Panc1 (cell line): ENCODE data around the gene MFSD6. TPM values are rescaled to one million over a fixed set of nuclear protein-coding genes. Genes with fewer than 3 reads are reported as not detected.

Experiments
- ATAC-seq: fragments of 200-7000 bp; cut with Tn5 transposase; 2 replicates; pipeline ENCODE4 v1.9.1; 2020; ENCODE audit warnings: mild to moderate bottlenecking, moderate library complexity
- BruUV-seq: library from RNA; stranded (reverse); fragments of 400-500 nt; replicated peaks from 2 replicates; lab custom pipeline; 2021; lab: Mats Ljungman, UMichigan
- CTCF ChIA-PET: fragments of 300-600 bp; sonication (Branson Sonifier 250); formaldehyde crosslinking; loops from one replicate; lab custom pipeline; 2022; ENCODE audit warnings: antibody characterized with exemption; lab: Charles Lee
- POLR2A ChIA-PET: fragments of 300-600 bp; sonication (Branson Sonifier 250); formaldehyde crosslinking; loops from one replicate; lab custom pipeline; 2022; ENCODE audit warnings: antibody characterized with exemption; lab: Charles Lee
- DNase-seq: peaks from one replicate; pipeline ENCODE4 v3.0.0-alpha.2; 2010; ENCODE audit warnings: low read depth, low spot score
- H3K27ac ChIP-seq: 2 replicates; pipeline ENCODE4 v1.5.1; 2011; ENCODE audit warnings: mild to moderate bottlenecking, low read length, inconsistent platforms
- H3K27me3 ChIP-seq: fragments of 200-500 bp; sonication (Bioruptor generic); 2 replicates; pipeline ENCODE4 v1.6.0; 2014; ENCODE audit warnings: low read length, inconsistent platforms; ENCODE audit not compliant: control insufficient read depth, insufficient read depth
- H3K36me3 ChIP-seq: fragments of 200-500 bp; sonication (Bioruptor generic); 2 replicates; pipeline ENCODE4 v1.5.1; 2014; ENCODE audit warnings: inconsistent platforms, mild to moderate bottlenecking, low read length, moderate library complexity; ENCODE audit not compliant: control insufficient read depth, insufficient read depth
- H3K4me1 ChIP-seq: 2 replicates; pipeline ENCODE4 v1.5.1; 2011; ENCODE audit warnings: inconsistent platforms, mild to moderate bottlenecking, low read length, moderate library complexity; ENCODE audit not compliant: control insufficient read depth, insufficient read depth
- H3K4me3 ChIP-seq, 2 experiments: 2 replicates each; pipeline ENCODE4 v1.5.1; 2011 to 2012; ENCODE audit warnings: low read depth in 2 of 2, low read length in 2 of 2, mild to moderate bottlenecking in 2 of 2, inconsistent platforms in 1 of 2, moderate library complexity in 1 of 2
- H3K9me3 ChIP-seq: fragments of 200-500 bp; sonication (Bioruptor generic); 2 replicates; pipeline ENCODE4 v1.5.1; 2014; ENCODE audit warnings: low read depth, mild to moderate bottlenecking, inconsistent platforms, low read length, moderate library complexity; ENCODE audit not compliant: control insufficient read depth, insufficient read depth
- CTCF ChIP-seq: fragments of 450-650 bp; IDR thresholded peaks from 2 replicates; pipeline ENCODE4 v1.5.1; 2017; ENCODE audit warnings: mild to moderate bottlenecking
- POLR2AphosphoS5 ChIP-seq: IDR thresholded peaks from 2 replicates; pipeline ENCODE4 v1.6.1; 2012; ENCODE audit warnings: mild to moderate bottlenecking, low read depth, low read length, moderate library complexity
- REST ChIP-seq, 2 experiments: IDR thresholded peaks; 2 replicates each; pipeline ENCODE4 v1.6.1; 2011 to 2012; ENCODE audit warnings: low read depth in 2 of 2, control low read depth in 1 of 2, low read length in 1 of 2, mild to moderate bottlenecking in 1 of 2, moderate library complexity in 1 of 2; ENCODE audit not compliant: insufficient read depth in 1 of 2
- SIN3A ChIP-seq: IDR thresholded peaks from 2 replicates; pipeline ENCODE4 v1.6.1; 2012; ENCODE audit warnings: low read depth, mild to moderate bottlenecking, low read length, moderate library complexity, borderline replicate concordance; ENCODE audit not compliant: insufficient read depth
- TCF7L2 ChIP-seq: IDR thresholded peaks from 2 replicates; pipeline ENCODE4 v1.6.1; 2011; ENCODE audit warnings: mild to moderate bottlenecking, low read depth, low read length, inconsistent platforms
- in situ Hi-C: cut with HindIII; loops from 2 replicates; pipeline ENCODE4 v1.10.0; 2016; ENCODE audit warnings: low sequenced_read_pairs, low pct_unique_long_range_greater_than_20kb
- intact Hi-C: fragments of 100-400 bp; cut with micrococcal nuclease; formaldehyde crosslinking; loops from one replicate; pipeline ENCODE4 v1.10.0; 2022; ENCODE audit not compliant: unreplicated experiment
- total RNA-seq: library from RNA; stranded (reverse); gene quantifications from one replicate; pipeline ENCODE4 v1.2.1, GENCODE V29; 2021; ENCODE audit not compliant: unreplicated experiment

The MFSD6 gene
- total RNA-seq, 1 experiment from 2014 or later, result 10.4 TPM

- no peaks in the 10 kb centered on the region for H3K36me3 ChIP-seq
- CTCF ChIA-PET, result no interaction called here
- H3K4me3 ChIP-seq, result no peak overlapping the region
- no peaks in the 10 kb centered on the region for H3K9me3 ChIP-seq
- intact Hi-C loops, result no loop called here
- POLR2A ChIA-PET, result no interaction called here
- DNase-seq (no peak), ATAC-seq (no peak)
- in situ Hi-C loops, result no loop called here
- no peaks in the 10 kb centered on the region for H3K4me1 ChIP-seq
- no peaks in the 10 kb centered on the region for H3K27me3 ChIP-seq
- H3K27ac ChIP-seq, result no peak overlapping the region
- TF ChIP-seq REST (IDR thresholded peaks at IDR 0.05; ENCODE audit: insufficient read depth in 1 of 2, low read depth in 2 of 2, low read length in 1 of 2) (no peak), POLR2AphosphoS5 (no peak), TCF7L2 (no peak), CTCF (no peak), SIN3A (no peak)
- no TSS peak for BruUV-seq
Observed at GRCh38 chr2:190376591-190377245, 31.4 kb upstream of the MFSD6 start.

- H3K4me3 ChIP-seq, result no peak overlapping the region
- DNase-seq (no peak), ATAC-seq (no peak)
- in situ Hi-C loops (no loop called here), intact Hi-C loops (no loop called here)
- H3K36me3 ChIP-seq, result no peaks in the 10 kb centered on the region
- no peak overlapping the region for H3K27ac ChIP-seq
- no peaks in the 10 kb centered on the region for H3K27me3 ChIP-seq
- H3K9me3 ChIP-seq, result no peaks in the 10 kb centered on the region
- CTCF ChIA-PET, result no interaction called here
- POLR2A ChIA-PET, result no interaction called here
- no peaks in the 10 kb centered on the region for H3K4me1 ChIP-seq
- BruUV-seq, result no TSS peak
- TF ChIP-seq POLR2AphosphoS5 (no peak), TCF7L2 (no peak), REST (IDR thresholded peaks at IDR 0.05; ENCODE audit: insufficient read depth in 1 of 2, low read depth in 2 of 2, low read length in 1 of 2) (no peak), SIN3A (no peak), CTCF (no peak)
Observed at GRCh38 chr2:190378880-190379237, 29.3 kb upstream of the MFSD6 start.
